Common myeloid progenitor, CD34-positive (primary cell): Measurements from ENCODE around the gene CLSTN2.

Experiments used
- CTCF ChIA-PET: fragments of 350-600 bp; sonication (Branson Sonifier 250); formaldehyde crosslinking; loops from one replicate; lab custom pipeline; 2021; ENCODE audit warnings: antibody characterized with exemption; lab: Charles Lee
- POLR2A ChIA-PET: fragments of 350-600 bp; sonication (Branson Sonifier 250); formaldehyde crosslinking; loops from one replicate; lab custom pipeline; 2021; ENCODE audit warnings: antibody characterized with exemption; lab: Charles Lee
- DNase-seq, 3 donors: peaks; one replicate each; pipeline versions ENCODE4 v3.0.0 to v3.0.0-alpha.2; 2013
- H3K27ac ChIP-seq, 2 experiments: 1 replicate in 1 of 2; 2 replicates in 1 of 2; pipeline ENCODE4 v1.7.0; 2013; ENCODE audit warnings: inconsistent platforms in 2 of 2, low read length in 2 of 2, mild to moderate bottlenecking in 2 of 2, low read depth in 1 of 2, moderate library complexity in 1 of 2; ENCODE audit not compliant: severe bottlenecking in 2 of 2, insufficient read depth in 1 of 2, poor library complexity in 1 of 2
- H3K27me3 ChIP-seq, 5 experiments: replicated peaks in 2 of 5; 1 replicate in 3 of 5; 2 replicates in 2 of 5; pipeline versions ENCODE4 v1.6.1 to v1.7.0; 2013; ENCODE audit warnings: low read length in 4 of 5, mild to moderate bottlenecking in 2 of 5, moderate library complexity in 2 of 5, inconsistent platforms in 1 of 5; ENCODE audit not compliant: insufficient read depth in 5 of 5, control insufficient read depth in 4 of 5
- H3K36me3 ChIP-seq, 4 experiments: 1 replicate in 2 of 4; 2 replicates in 2 of 4; pipeline versions ENCODE4 v1.6.1 to v1.7.0; 2013; ENCODE audit warnings: low read length in 3 of 4, control low read depth in 1 of 4, mild to moderate bottlenecking in 1 of 4; ENCODE audit not compliant: control insufficient read depth in 4 of 4, insufficient read depth in 4 of 4
- H3K4me1 ChIP-seq, 4 experiments: 1 replicate in 3 of 4; 2 replicates in 1 of 4; pipeline versions ENCODE4 v1.6.1 to v1.7.1; 2013; ENCODE audit warnings: low read length in 3 of 4, mild to moderate bottlenecking in 3 of 4, control low read depth in 1 of 4, inconsistent platforms in 1 of 4, moderate library complexity in 1 of 4; ENCODE audit not compliant: control insufficient read depth in 4 of 4, insufficient read depth in 4 of 4; ENCODE audit errors: control extremely low read depth in 1 of 4
- H3K4me3 ChIP-seq, 7 experiments: 1 replicate in 4 of 7; 2 replicates in 3 of 7; pipeline versions ENCODE4 v1.5.1 to v1.7.0; 2013; ENCODE audit warnings: mild to moderate bottlenecking in 7 of 7, low read length in 6 of 7, moderate library complexity in 6 of 7, inconsistent platforms in 2 of 7, low read depth in 2 of 7, control low read depth in 1 of 7; ENCODE audit not compliant: insufficient read depth in 4 of 7, control insufficient read depth in 1 of 7; ENCODE audit errors: extremely low read depth in 1 of 7
- H3K9me3 ChIP-seq, 5 experiments: 1 replicate in 4 of 5; 2 replicates in 1 of 5; pipeline versions ENCODE4 v1.6.1 to v1.7.1; 2013; ENCODE audit warnings: low read length in 4 of 5, mild to moderate bottlenecking in 2 of 5, inconsistent platforms in 1 of 5, low read depth in 1 of 5, moderate library complexity in 1 of 5; ENCODE audit not compliant: control insufficient read depth in 4 of 5, insufficient read depth in 2 of 5; ENCODE audit errors: control extremely low read depth in 1 of 5
- WGBS: methylation state at CpG from one replicate; pipeline ENCODE4 v1.1.5; 2013; ENCODE audit not compliant: insufficient coverage; 5-methylcytosine and 5-hydroxymethylcytosine counted together

Gene CLSTN2

DNA sequence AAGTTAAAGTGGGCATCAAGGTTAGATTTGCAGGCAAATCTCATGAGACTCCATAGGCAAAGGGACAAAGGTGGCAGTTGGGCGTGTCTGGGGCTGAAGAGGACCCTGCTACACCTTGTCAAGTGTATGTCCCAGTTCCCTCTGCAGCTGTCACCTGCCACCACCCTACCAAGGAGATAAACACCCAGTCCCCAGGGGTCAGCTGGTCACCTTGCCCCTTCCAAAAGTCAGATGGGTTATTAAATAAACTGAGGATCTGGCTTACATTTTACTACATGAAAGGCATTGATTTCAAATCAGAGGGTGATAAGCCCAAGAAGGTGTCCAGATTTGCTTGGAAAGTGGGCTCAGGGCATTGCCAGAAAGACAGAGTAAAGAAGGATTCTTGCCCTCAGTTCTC lies 494.8 kb downstream of the CLSTN2 start:
- H3K9me3 ChIP-seq: no peaks in the 10 kb centered on the region
- H3K36me3 ChIP-seq: no peaks in the 10 kb centered on the region
- no peaks in the 10 kb centered on the region for H3K4me1 ChIP-seq
- POLR2A ChIA-PET: no interaction called here
- peaks cover 0 to 3% (median 0%) of the 10 kb centered on the region in 5 experiments for H3K27me3 ChIP-seq
- DNase-seq: no peak
- H3K4me3 ChIP-seq: no peak overlapping the region
- 100% methylated on average over 1 of the region's 1 CpG for WGBS
- CTCF ChIA-PET: no interaction called here
- H3K27ac ChIP-seq: no peak overlapping the region

DNA sequence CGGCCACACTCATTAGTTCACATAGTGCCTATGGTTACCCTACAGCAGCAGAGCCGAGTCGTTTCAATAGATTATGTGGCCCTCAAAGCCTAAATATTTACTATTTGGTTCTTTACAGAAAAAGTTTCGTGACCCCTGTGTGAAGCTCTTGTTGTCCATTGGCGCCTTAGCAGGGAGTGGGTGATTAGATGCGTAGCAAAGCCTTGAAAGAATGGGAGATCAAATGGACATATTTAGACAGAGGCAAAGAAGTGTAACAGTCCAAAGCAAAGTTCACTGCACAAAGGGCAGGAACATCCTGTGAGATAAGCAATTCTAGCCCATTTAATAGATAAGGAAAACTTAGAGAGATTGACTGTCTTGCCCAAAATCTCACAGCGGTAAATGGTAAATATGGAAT lies 495.5 kb downstream of the CLSTN2 start:
- WGBS: 89% methylated on average over 7 of the region's 7 CpGs
- CTCF ChIA-PET: no interaction called here

DNA sequence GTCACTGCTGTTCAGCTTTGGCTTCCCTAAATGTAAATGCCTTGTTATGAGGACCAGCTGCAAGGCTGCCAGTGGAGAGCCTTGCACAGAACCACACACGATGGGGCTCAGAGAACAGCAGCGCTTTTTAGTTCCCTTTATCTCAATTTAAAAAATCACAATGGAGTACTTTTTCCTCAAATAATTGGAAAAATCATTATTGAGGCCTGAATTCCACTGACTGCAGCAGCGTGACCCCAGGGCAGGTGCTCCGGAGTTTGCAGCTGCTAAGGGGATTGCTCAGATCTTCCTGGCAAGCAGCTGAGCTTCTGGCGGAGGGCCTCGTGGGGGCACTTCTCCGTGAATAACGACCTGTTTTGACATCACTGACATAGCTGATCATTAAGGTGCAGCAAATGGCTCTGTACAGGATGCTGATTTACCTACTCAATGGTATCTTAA lies 497.3 kb downstream of the CLSTN2 start:
- Histone ChIP-seq H3K9me3 (no peaks in the 10 kb centered on the region), H3K27me3 (peaks cover 0 to 3% (median 0%) of the 10 kb centered on the region in 5 experiments), H3K4me1 (no peaks in the 10 kb centered on the region), H3K36me3 (no peaks in the 10 kb centered on the region), H3K4me3 (no peak overlapping the region), H3K27ac (no peak overlapping the region)
- ChIA-PET CTCF (interaction anchor here (0.8 to 1.2 kb wide), 2 partner anchors 28 to 228 kb away, joined by 3 read pairs; no protein-coding TSS in a partner anchor), POLR2A (no interaction called here)
- 70% methylated on average over 8 of the region's 8 CpGs for WGBS
- no peak for DNase-seq

More for the DNA sequence above, 495.5 kb downstream of the CLSTN2 start:
- Histone ChIP-seq H3K4me3 (no peak overlapping the region), H3K36me3 (no peaks in the 10 kb centered on the region), H3K4me1 (no peaks in the 10 kb centered on the region), H3K27me3 (peaks cover 0 to 3% (median 0%) of the 10 kb centered on the region in 5 experiments), H3K27ac (no peak overlapping the region), H3K9me3 (no peaks in the 10 kb centered on the region)
- POLR2A ChIA-PET: no interaction called here
- DNase-seq: no peak

DNA sequence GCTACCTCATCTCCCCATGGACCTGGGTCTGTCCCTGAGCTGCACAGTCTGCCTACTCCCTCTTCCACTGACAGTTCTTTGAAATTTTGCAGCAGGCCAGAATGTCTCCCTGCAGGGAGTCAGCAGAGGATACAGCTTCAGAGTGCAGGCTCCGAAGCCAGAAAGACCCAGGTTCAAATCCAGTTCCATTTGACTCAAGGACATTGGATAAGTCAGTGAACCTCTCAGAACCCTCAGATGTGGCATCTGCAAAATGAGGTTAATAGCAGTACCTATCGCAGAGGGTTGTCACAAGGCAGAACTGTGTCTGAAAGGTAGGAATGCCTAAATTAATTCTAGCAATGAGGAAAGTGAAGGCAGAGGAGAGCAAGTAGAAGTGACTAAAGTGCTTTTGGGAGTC lies 498.4 kb downstream of the CLSTN2 start:
- Histone ChIP-seq H3K27ac (no peak overlapping the region), H3K9me3 (no peaks in the 10 kb centered on the region), H3K36me3 (no peaks in the 10 kb centered on the region), H3K4me1 (no peaks in the 10 kb centered on the region), H3K27me3 (peaks cover 0 to 3% (median 0%) of the 10 kb centered on the region in 5 experiments), H3K4me3 (no peak overlapping the region)
- 69% methylated on average over 2 of the region's 2 CpGs for WGBS
- DNase-seq: no peak
- ChIA-PET CTCF (no interaction called here), POLR2A (interaction anchor here (0.6 kb wide), 1 partner anchor 10 kb away, joined by 3 read pairs; no protein-coding TSS in a partner anchor)

DNA sequence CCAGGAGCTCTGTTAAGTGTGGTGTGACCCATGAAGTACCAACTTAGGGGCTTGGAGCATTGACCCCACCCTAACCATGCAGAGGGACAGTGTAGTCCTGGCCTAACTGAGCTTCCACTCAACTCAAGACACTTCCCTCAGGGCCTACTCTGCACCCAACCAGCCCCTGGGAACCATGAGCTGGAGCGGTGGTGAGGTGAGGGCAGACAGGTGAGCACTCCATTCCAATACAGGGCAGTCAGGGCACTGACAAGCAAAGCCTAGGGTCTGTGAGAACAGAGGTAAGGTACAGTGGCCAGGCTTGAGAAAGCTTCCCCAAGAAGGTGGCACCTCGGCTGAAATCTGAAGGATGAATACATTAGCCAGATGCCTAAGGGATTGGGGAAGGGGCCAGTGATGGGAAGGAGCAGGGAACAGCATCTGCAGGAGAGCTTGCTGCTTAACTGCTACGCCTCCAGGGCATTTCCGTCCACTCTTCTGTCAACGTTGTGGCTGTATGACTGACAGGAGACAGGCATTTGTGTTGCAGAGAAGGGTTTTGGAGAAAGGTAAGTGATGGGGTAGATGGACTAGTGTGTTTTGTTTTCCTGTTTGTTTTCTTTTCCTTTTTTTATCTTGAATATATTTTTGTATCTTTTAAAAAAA lies 499.4 kb downstream of the CLSTN2 start:
- no peak for DNase-seq
- Histone ChIP-seq H3K36me3 (no peaks in the 10 kb centered on the region), H3K27me3 (peaks cover 0 to 8% (median 0%) of the 10 kb centered on the region in 5 experiments), H3K27ac (no peak overlapping the region), H3K4me3 (no peak overlapping the region), H3K9me3 (no peaks in the 10 kb centered on the region), H3K4me1 (no peaks in the 10 kb centered on the region)
- POLR2A ChIA-PET: interaction anchor here (0.6 kb wide), 1 partner anchor 9 kb away, joined by 3 read pairs; no protein-coding TSS in a partner anchor
- CTCF ChIA-PET: no interaction called here
- WGBS: 83% methylated on average over 3 of the region's 5 CpGs

DNA sequence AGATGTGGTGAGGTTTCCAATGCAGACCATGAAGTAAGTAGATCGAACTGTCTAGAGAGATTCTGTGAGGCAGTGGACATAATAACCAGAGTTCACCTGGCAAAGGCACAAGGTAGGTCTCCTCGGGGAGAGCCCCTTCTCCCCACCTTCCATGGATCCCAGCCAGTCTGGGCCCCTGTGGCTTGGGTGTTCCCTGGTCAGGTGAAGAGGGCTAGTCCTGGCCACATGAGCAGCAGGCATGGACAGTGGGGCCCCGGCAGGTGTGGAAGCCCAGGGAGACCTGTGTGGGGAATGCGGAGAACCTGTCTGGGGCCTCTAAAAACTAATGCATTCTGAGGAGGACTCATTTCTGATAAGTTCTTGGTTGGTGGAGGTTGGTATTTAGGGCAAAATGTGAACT lies 501.4 kb downstream of the CLSTN2 start:
- Histone ChIP-seq H3K4me1 (no peaks in the 10 kb centered on the region), H3K9me3 (no peaks in the 10 kb centered on the region)
- POLR2A ChIA-PET: no interaction called here

DNA sequence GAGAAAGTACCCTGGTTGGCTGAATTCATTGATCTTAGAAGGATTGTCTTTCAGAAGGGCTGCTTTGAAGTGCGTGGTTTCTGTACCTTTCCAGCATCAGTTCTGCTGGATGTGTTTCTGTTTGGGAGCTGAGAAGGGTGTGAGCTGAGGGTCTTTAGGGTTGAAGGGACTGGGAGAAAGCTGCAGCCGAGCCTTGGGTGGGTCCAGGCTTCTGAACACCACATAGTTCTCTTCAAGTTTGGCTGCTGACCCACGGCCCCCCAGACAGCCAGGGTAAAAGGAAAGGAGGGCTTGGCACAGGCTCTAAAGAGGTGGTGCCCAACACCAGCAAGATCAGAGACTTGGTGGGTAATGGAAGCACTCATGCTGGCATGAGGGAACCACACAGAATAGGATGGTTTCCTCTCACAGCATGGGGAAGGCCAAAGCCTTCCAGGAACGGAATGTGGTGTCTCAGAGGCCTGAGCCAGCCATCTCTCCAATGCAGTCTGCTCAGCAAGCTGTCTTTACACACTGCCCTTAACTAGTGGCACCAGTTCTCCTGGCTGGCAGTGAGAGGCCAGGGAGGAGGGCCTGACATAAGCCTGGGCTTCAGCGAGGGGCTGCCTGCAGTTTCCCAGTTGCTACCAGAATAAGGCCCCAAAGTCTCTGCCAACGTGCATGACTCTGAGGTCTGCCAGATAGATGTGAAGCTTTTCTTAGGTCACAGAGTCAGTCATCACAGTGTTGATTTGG lies 503.9 kb downstream of the CLSTN2 start:
- H3K36me3 ChIP-seq: no peaks in the 10 kb centered on the region
- ChIA-PET CTCF (no interaction called here), POLR2A (no interaction called here)
- WGBS: 85% methylated on average over 5 of the region's 6 CpGs
- H3K4me1 ChIP-seq: no peaks in the 10 kb centered on the region
- no peak overlapping the region for H3K27ac ChIP-seq
- no peak overlapping the region for H3K4me3 ChIP-seq
- H3K9me3 ChIP-seq: no peaks in the 10 kb centered on the region
- H3K27me3 ChIP-seq: peaks cover 0 to 4% (median 2%) of the 10 kb centered on the region in 5 experiments
- DNase-seq: no peak

More for the DNA sequence above, 501.4 kb downstream of the CLSTN2 start:
- CTCF ChIA-PET: no interaction called here
- Histone ChIP-seq H3K27me3 (peaks cover 0 to 4% (median 0%) of the 10 kb centered on the region in 5 experiments), H3K4me3 (no peak overlapping the region), H3K27ac (no peak overlapping the region), H3K36me3 (no peaks in the 10 kb centered on the region)
- WGBS: 96% methylated on average over 4 of the region's 4 CpGs
- DNase-seq: no peak
